ENCODE measurements around the gene FDX1. TPM values are rescaled to one million over a fixed set of nuclear protein-coding genes. Genes with fewer than 3 reads are reported as not detected.

The FDX1 gene
- total and polyA plus RNA-seq, 12 donors: 51.1 to 1,586 (median 315) TPM

- Histone ChIP-seq H3K9me3 (replicated peaks in 1 of 3) (no peaks in the 10 kb centered on the region), H3K27me3 (no peaks in the 10 kb centered on the region), H3K4me3 (no peak overlapping the region), H3K27ac (no peak overlapping the region), H3K36me3 (replicated peaks in 1 of 2) (no peaks in the 10 kb centered on the region), H3K4me1 (replicated peaks in 1 of 2) (no peaks in the 10 kb centered on the region)
- DNase-seq: no peak
- intact Hi-C loops (cut with DNase I): no loop called here
- 78 to 84% (median 82%) methylated on average over 8 to 9 of the region's 9 CpGs for WGBS, 4 donors
- TF ChIP-seq, protein P1, sequence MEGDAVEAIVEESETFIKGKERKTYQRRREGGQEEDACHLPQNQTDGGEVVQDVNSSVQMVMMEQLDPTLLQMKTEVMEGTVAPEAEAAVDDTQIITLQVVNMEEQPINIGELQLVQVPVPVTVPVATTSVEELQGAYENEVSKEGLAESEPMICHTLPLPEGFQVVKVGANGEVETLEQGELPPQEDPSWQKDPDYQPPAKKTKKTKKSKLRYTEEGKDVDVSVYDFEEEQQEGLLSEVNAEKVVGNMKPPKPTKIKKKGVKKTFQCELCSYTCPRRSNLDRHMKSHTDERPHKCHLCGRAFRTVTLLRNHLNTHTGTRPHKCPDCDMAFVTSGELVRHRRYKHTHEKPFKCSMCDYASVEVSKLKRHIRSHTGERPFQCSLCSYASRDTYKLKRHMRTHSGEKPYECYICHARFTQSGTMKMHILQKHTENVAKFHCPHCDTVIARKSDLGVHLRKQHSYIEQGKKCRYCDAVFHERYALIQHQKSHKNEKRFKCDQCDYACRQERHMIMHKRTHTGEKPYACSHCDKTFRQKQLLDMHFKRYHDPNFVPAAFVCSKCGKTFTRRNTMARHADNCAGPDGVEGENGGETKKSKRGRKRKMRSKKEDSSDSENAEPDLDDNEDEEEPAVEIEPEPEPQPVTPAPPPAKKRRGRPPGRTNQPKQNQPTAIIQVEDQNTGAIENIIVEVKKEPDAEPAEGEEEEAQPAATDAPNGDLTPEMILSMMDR (IDR thresholded peaks at IDR 0.05): no peak
- no peak for TF ChIP-seq POLR2A (IDR thresholded peaks at IDR 0.05)
Measured at GRCh38 chr11:110505528-110506284, 76.0 kb downstream of the FDX1 start.

DNA sequence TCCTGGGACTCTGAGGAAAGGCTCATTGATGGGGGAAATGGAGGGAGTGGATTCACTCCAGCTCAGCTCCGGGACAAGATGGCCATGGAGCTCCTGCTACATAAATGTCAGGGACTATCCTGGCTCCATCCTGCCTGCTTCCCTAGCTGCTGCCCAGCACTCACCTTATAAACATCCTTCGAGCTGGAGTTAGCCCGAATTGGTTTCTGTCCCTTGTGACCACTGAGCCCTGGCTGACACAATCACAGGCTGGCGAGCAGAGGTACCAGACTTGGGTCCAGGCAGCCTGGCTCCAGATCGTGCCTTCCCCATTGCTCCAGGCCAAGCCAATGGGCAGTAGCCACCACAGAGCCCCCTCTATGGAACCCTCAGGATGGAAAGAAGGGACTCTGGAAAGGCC lies 77.6 kb downstream of the FDX1 start:
- no peak overlapping the region for H3K4me3 ChIP-seq
- TF ChIP-seq, protein P1 (IDR thresholded peaks at IDR 0.05): no peak
- TF ChIP-seq POLR2A (IDR thresholded peaks at IDR 0.05): no peak
- no peaks in the 10 kb centered on the region for H3K4me1 ChIP-seq (replicated peaks in 1 of 2)
- no peaks in the 10 kb centered on the region for H3K36me3 ChIP-seq (replicated peaks in 1 of 2)
- 86 to 91% (median 88%) methylated on average over 2 to 5 of the region's 5 CpGs for WGBS, 4 donors
- intact Hi-C loops (cut with DNase I): no loop called here
- no peaks in the 10 kb centered on the region for H3K27me3 ChIP-seq
- H3K9me3 ChIP-seq (replicated peaks in 1 of 3): no peaks in the 10 kb centered on the region
- no peak overlapping the region for H3K27ac ChIP-seq
- DNase-seq: no peak

- H3K36me3 ChIP-seq (replicated peaks in 1 of 2): no peaks in the 10 kb centered on the region
- H3K4me1 ChIP-seq (replicated peaks in 1 of 2): no peaks in the 10 kb centered on the region
- H3K4me3 ChIP-seq: no peak overlapping the region
- H3K27ac ChIP-seq: no peak overlapping the region
- no peaks in the 10 kb centered on the region for H3K9me3 ChIP-seq (replicated peaks in 1 of 3)
- intact Hi-C loops (cut with DNase I): no loop called here
- no peak for TF ChIP-seq POLR2A (IDR thresholded peaks at IDR 0.05)
- TF ChIP-seq, protein P1 (IDR thresholded peaks at IDR 0.05): no peak
- 73 to 85% (median 79%) methylated on average over 1 of the region's 1 CpG for WGBS, 4 donors
- no peak for DNase-seq
- H3K27me3 ChIP-seq: no peaks in the 10 kb centered on the region
Measured at GRCh38 chr11:110508786-110509185, 79.0 kb downstream of the FDX1 start.

- H3K27ac ChIP-seq: no peak overlapping the region
- no peaks in the 10 kb centered on the region for H3K36me3 ChIP-seq (replicated peaks in 1 of 2)
- H3K4me3 ChIP-seq: no peak overlapping the region
- TF ChIP-seq, protein P1 (IDR thresholded peaks at IDR 0.05): no peak
- TF ChIP-seq POLR2A (IDR thresholded peaks at IDR 0.05): no peak
- no peaks in the 10 kb centered on the region for H3K4me1 ChIP-seq (replicated peaks in 1 of 2)
- H3K9me3 ChIP-seq (replicated peaks in 1 of 3): no peaks in the 10 kb centered on the region
- intact Hi-C loops (cut with DNase I): no loop called here
- DNase-seq: no peak
- no peaks in the 10 kb centered on the region for H3K27me3 ChIP-seq
Measured at GRCh38 chr11:110509472-110509871, 79.7 kb downstream of the FDX1 start.

Data from adrenal gland (tissue), 12 donors.